Stomach smooth muscle (tissue), 2 donors: ENCODE data around the gene FGF13.

Source experiments
- H3K27ac ChIP-seq: one replicate; pipeline ENCODE4 v1.7.0; 2013; ENCODE audit warnings: mild to moderate bottlenecking, low read length, inconsistent platforms
- H3K27me3 ChIP-seq, 2 donors: one replicate each; pipeline ENCODE4 v1.7.0; 2013; ENCODE audit warnings: low read length in 2 of 2; ENCODE audit not compliant: insufficient read depth in 2 of 2, control insufficient read depth in 1 of 2
- H3K36me3 ChIP-seq, 2 donors: one replicate each; pipeline ENCODE4 v1.7.0; 2013; ENCODE audit warnings: low read length in 2 of 2; ENCODE audit not compliant: control insufficient read depth in 2 of 2, insufficient read depth in 2 of 2
- H3K4me1 ChIP-seq: one replicate; pipeline ENCODE4 v1.7.0; 2013; ENCODE audit warnings: low read length; ENCODE audit not compliant: control insufficient read depth, insufficient read depth
- H3K4me3 ChIP-seq, 2 donors: one replicate each; pipeline ENCODE4 v1.7.0; 2013; ENCODE audit warnings: low read length in 2 of 2
- H3K9ac ChIP-seq, 2 donors: one replicate each; pipeline ENCODE4 v1.7.0; 2013; ENCODE audit warnings: low read length in 2 of 2, mild to moderate bottlenecking in 1 of 2
- H3K9me3 ChIP-seq, 2 donors: one replicate each; pipeline ENCODE4 v1.7.0; 2013; ENCODE audit warnings: low read length in 2 of 2; ENCODE audit not compliant: control insufficient read depth in 2 of 2
- donor health status: healthy.
- donor health status: Pancreatic carcinoma.

The FGF13 gene

GRCh38 chrX:138664466-138664865, 47.1 kb downstream of the FGF13 start:
- no peak overlapping the region for H3K27ac ChIP-seq
- H3K9me3 ChIP-seq: no peaks in the 10 kb centered on the region
- H3K36me3 ChIP-seq: no peaks in the 10 kb centered on the region
- no peaks in the 10 kb centered on the region for H3K27me3 ChIP-seq
- H3K4me1 ChIP-seq: no peaks in the 10 kb centered on the region
- H3K4me3 ChIP-seq: no peak overlapping the region
- no peak overlapping the region for H3K9ac ChIP-seq

GRCh38 chrX:138664016-138664415, 47.5 kb downstream of the FGF13 start:
- Histone ChIP-seq H3K9ac (no peak overlapping the region), H3K27ac (no peak overlapping the region), H3K36me3 (no peaks in the 10 kb centered on the region), H3K4me1 (no peaks in the 10 kb centered on the region), H3K4me3 (no peak overlapping the region), H3K27me3 (no peaks in the 10 kb centered on the region), H3K9me3 (no peaks in the 10 kb centered on the region)

GRCh38 chrX:138651494-138651893, 60.0 kb downstream of the FGF13 start:
- Histone ChIP-seq H3K4me1 (no peaks in the 10 kb centered on the region), H3K27ac (no peak overlapping the region), H3K36me3 (no peaks in the 10 kb centered on the region), H3K27me3 (no peaks in the 10 kb centered on the region), H3K4me3 (no peak overlapping the region), H3K9me3 (no peaks in the 10 kb centered on the region), H3K9ac (no peak overlapping the region)

DNA sequence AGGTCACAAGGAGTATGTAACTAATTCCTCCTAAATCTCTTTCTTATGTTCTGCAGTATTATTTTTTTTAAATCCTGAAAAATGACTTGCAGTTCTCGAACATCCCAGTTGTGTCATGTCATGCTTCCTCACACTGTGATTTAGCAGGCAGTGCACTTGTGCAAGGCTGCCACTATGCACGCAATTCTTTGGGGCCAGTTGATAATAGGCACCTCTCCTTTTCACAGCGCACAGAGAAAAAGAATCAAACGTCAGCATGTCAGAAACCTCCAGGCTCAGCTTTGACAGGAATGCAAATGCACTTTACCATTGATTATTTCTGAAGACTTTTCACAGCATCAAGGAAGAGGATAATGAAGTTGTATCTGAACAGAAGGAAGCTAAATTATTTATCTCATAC, 62.9 kb downstream of the FGF13 start:
- Histone ChIP-seq H3K27ac (no peak overlapping the region), H3K27me3 (no peaks in the 10 kb centered on the region), H3K4me1 (no peaks in the 10 kb centered on the region), H3K9ac (no peak overlapping the region), H3K9me3 (no peaks in the 10 kb centered on the region), H3K36me3 (no peaks in the 10 kb centered on the region), H3K4me3 (no peak overlapping the region)

GRCh38 chrX:138638996-138639395, 72.5 kb downstream of the FGF13 start:
- Histone ChIP-seq H3K27me3 (no peaks in the 10 kb centered on the region), H3K9me3 (no peaks in the 10 kb centered on the region), H3K4me3 (no peak overlapping the region), H3K9ac (no peak overlapping the region), H3K27ac (no peak overlapping the region), H3K4me1 (no peaks in the 10 kb centered on the region), H3K36me3 (no peaks in the 10 kb centered on the region)
